ENCODE measurements around the gene DNLZ.
"Not testable (repeated sequence)": the region's sequence is repeated elsewhere in the genome, so short reads cannot be mapped to it uniquely, and the experiment has no call there.

Gene DNLZ

GRCh38 chr9:136329636-136330405 is 33.7 kb downstream of the DNLZ start:
- FAIRE-seq, result no peak

- FAIRE-seq, result no peak
Observed at GRCh38 chr9:136329211-136329627, 34.3 kb downstream of the DNLZ start.

- no peak for FAIRE-seq
Observed at GRCh38 chr9:136328622-136329041, 34.9 kb downstream of the DNLZ start.

- no peak for FAIRE-seq
Observed at GRCh38 chr9:136328011-136328621, 35.4 kb downstream of the DNLZ start.

GRCh38 chr9:136327304-136327974 is 36.1 kb downstream of the DNLZ start, which contains the start of gene GPSM1:
Gene GPSM1 (plus strand): TSS chr9:136327539. CDS start chr9:136327696, 157 bp downstream.
- no peak for FAIRE-seq

- FAIRE-seq, result no peak
Observed at GRCh38 chr9:136326761-136327303, 36.7 kb downstream of the DNLZ start.

- no peak for FAIRE-seq
Observed at GRCh38 chr9:136326061-136326760, 37.3 kb downstream of the DNLZ start.

GRCh38 chr9:136325358-136325757 is 38.2 kb downstream of the DNLZ start:
- FAIRE-seq, result no peak

- no peak for FAIRE-seq
Observed at GRCh38 chr9:136324501-136325300, 38.8 kb downstream of the DNLZ start.

GRCh38 chr9:136323371-136323789 is 40.2 kb downstream of the DNLZ start:
- no peak for FAIRE-seq

GRCh38 chr9:136322756-136323330 is 40.7 kb downstream of the DNLZ start:
- FAIRE-seq, result no peak

GRCh38 chr9:136321561-136321960 is 42.0 kb downstream of the DNLZ start:
- no peak for FAIRE-seq

GRCh38 chr9:136320972-136321371 is 42.6 kb downstream of the DNLZ start:
- FAIRE-seq, result not testable (repeated sequence)

GRCh38 chr9:136319955-136320354 is 43.6 kb downstream of the DNLZ start:
- not testable (repeated sequence) for FAIRE-seq

- not testable (repeated sequence) for FAIRE-seq
Observed at GRCh38 chr9:136319244-136319643, 44.3 kb downstream of the DNLZ start.

GRCh38 chr9:136318776-136319241 is 44.7 kb downstream of the DNLZ start:
- FAIRE-seq, result no peak

GRCh38 chr9:136318111-136318775 is 45.3 kb downstream of the DNLZ start:
- no peak for FAIRE-seq

- FAIRE-seq, result no peak
Observed at GRCh38 chr9:136317695-136318094, 45.8 kb downstream of the DNLZ start.

- FAIRE-seq, result no peak
Observed at GRCh38 chr9:136316896-136317676, 46.5 kb downstream of the DNLZ start.

- no peak for FAIRE-seq
Observed at GRCh38 chr9:136316271-136316751, 47.2 kb downstream of the DNLZ start.
